HUES48 (cell line): ENCODE results near the gene CFTR.
A peak's percentile ranks its signal among the peaks of the same experiment; 100 is the strongest.
"Not testable (repeated sequence)": the region's sequence is repeated elsewhere in the genome, so short reads cannot be mapped to it uniquely, and the experiment has no call there.

Source experiments
- H3K27ac ChIP-seq: one replicate; pipeline ENCODE4 v1.7.0; 2013; ENCODE audit warnings: low read depth, low read length, inconsistent platforms
- H3K27me3 ChIP-seq: 2 replicates; pipeline ENCODE4 v1.6.1; 2013; ENCODE audit warnings: mild to moderate bottlenecking, low read length; ENCODE audit not compliant: control insufficient read depth, insufficient read depth
- H3K36me3 ChIP-seq: 2 replicates; pipeline ENCODE4 v1.6.1; 2013; ENCODE audit warnings: low read length; ENCODE audit not compliant: control insufficient read depth, insufficient read depth
- H3K4me1 ChIP-seq: 2 replicates; pipeline ENCODE4 v1.6.1; 2013; ENCODE audit warnings: mild to moderate bottlenecking, low read length; ENCODE audit not compliant: control insufficient read depth, insufficient read depth
- H3K4me3 ChIP-seq: 2 replicates; pipeline ENCODE4 v1.5.1; 2013; ENCODE audit warnings: mild to moderate bottlenecking, low read depth, low read length
- H3K9ac ChIP-seq: 2 replicates; pipeline ENCODE4 v1.6.1; 2013; ENCODE audit warnings: mild to moderate bottlenecking, low read depth, low read length, moderate library complexity
- H3K9me3 ChIP-seq: 2 replicates; pipeline ENCODE4 v1.6.1; 2013; ENCODE audit warnings: low read length; ENCODE audit not compliant: control insufficient read depth, insufficient read depth

The CFTR gene

DNA sequence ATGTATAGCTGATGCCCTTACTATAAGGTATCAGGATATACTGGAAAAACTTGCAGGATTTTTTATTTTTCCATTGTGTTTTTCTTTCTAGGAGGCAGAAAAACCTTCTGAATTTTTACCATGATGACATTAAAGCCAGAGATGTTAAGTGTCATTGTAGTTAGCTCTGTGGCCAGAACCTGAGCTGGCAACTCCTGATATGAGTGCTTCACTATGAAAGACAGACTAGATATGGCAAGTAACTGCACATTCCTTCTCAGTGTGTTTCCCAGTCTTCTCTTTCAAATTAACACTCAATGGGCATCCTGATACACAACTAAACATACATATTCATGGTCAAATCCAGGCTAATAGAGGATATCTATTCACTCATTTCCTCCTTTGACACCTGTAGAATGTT, 227.3 kb downstream of the CFTR start:
- H3K9me3 ChIP-seq = no peaks in the 10 kb centered on the region
- H3K27me3 ChIP-seq = no peaks in the 10 kb centered on the region
- no peak overlapping the region for H3K4me3 ChIP-seq
- H3K9ac ChIP-seq = no peak overlapping the region
- peaks cover 5% of the 10 kb centered on the region; the same call in 1 of the 2 replicates for H3K36me3 ChIP-seq
- H3K4me1 ChIP-seq = peaks cover 11% of the 10 kb centered on the region; the same call in 1 of the 2 replicates
- H3K27ac ChIP-seq = no peak overlapping the region

DNA sequence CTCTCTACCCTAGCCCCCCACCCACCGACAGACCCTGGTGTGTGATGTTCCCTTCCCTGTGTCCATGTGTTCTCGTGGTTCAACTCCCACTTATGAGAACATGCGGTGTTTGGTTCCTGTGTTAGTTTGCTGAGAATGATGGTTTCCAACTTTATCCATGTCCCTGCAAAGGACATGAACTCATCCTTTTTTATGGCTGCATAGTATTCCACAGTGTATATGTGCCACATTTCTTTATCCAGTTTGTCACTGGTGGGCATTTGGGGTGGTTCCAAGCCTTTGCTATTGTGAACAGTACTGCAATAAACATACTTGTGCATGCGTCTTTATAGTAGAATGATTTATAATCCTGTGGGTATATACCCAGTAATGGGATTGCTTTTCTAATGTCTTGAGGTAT, 228.3 kb downstream of the CFTR start:
- H3K9me3 ChIP-seq, H3K9ac ChIP-seq, H3K27ac ChIP-seq, H3K27me3 ChIP-seq, H3K36me3 ChIP-seq, H3K4me1 ChIP-seq, H3K4me3 ChIP-seq: not testable (repeated sequence)

DNA sequence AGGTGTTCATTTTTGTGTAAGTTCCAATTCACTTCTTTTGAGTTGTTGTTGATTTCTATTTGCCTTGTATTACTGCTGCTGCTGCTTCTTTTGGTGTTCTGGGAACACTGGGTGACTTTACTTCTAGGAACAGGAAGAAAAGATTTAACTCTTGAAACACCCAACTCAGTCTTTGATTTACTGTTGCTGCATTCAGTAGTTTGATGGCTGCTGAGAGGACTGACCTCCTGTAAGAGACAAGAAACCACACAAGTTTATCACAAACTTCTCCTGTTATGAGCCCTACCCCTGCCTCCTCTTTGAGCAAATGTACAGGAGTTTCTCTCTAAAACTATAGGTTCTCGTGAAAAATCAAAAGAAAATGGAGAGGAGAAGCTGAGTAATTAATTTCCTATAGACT, 231.7 kb downstream of the CFTR start:
- Histone ChIP-seq H3K4me1 (peaks cover 9% of the 10 kb centered on the region), H3K27ac (no peak overlapping the region), H3K9ac (no peak overlapping the region), H3K4me3 (no peak overlapping the region), H3K9me3 (no peaks in the 10 kb centered on the region), H3K27me3 (no peaks in the 10 kb centered on the region), H3K36me3 (peaks cover 12% of the 10 kb centered on the region)

DNA sequence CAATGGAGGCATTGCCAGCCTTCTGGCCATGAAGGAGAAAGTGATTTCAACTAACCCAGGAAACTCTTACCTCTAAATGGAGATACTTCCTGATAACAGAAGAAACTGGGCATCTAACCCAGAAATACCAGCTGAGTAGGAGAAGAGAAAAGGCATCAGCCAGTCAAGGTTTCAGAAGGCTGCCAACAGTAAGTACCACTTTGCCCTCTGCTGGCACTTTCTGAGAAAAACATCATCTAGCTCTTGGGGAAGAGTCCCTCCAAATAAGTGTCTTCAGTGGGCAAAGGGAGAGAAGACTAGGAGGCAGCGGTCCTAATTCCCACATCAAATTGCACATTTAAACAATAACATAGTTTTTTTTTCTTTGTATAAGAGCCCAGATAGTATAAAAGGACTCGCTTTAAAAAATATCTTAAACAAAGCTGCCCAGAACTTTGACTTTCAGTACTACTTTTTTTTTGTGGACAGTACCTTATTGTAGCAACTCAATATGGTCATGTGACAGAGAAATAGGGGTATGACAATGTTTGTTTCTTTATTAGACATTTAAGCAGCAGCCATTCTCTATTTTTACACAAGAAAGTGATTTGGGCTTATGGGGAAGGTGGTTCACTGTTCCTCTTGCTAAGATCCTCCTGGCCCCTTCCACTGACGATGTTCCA, 236.1 kb downstream of the CFTR start:
- H3K9me3 ChIP-seq = no peaks in the 10 kb centered on the region
- H3K36me3 ChIP-seq = peaks cover 44% of the 10 kb centered on the region
- no peak overlapping the region for H3K4me3 ChIP-seq
- H3K9ac ChIP-seq = no peak overlapping the region
- no peaks in the 10 kb centered on the region for H3K27me3 ChIP-seq
- peak overlapping the region; percentile 32 for H3K27ac ChIP-seq
- H3K4me1 ChIP-seq = peaks cover 3% of the 10 kb centered on the region

DNA sequence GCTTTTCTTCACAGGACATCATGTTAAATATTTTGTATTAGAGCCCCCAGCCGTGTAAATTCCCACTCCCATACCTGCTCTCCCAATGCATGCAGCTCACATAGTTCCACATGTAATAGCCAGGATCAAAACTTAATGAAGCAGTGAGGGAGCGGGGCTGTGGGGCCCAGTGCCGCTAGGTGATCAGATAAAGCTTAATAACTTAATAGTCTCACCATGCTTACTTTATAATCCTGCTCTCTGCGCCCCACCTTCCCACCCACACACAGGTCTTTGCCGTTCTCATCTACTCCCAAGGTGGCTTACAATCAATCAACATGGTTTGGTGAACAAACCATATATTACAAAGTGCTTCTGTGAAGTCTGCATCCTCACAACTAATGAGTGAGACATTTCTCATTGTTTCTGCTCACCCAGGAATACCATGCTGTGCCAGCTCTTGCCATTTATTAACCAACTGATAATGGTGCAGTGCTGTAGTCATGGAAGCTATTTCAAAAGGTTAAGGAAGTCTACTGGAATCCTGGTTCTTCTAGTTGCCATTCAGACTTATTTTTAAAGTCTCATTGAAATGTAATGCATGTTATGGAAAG, 237.0 kb downstream of the CFTR start:
- Histone ChIP-seq H3K27ac (no peak overlapping the region), H3K36me3 (peaks cover 48% of the 10 kb centered on the region), H3K9me3 (no peaks in the 10 kb centered on the region), H3K9ac (no peak overlapping the region), H3K27me3 (no peaks in the 10 kb centered on the region), H3K4me1 (peaks cover 3% of the 10 kb centered on the region), H3K4me3 (no peak overlapping the region)

DNA sequence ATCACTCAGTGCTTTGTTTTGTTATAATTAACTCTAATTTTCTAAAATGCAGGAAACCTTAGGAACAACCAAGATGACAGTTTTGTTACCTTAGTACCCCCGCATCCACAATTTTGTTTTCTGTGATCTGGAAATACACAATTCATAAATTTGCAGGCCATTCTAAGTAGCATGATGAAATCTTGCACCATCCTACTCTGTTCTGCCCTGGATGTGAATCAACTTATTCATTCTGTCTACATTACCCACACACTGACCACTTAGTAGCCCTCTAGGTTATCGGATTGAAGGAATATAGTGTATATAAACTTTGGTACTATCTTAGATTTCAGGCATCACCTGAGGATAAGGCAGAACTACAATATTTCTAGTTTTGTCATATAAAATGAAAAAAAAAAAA, 237.5 kb downstream of the CFTR start:
- Histone ChIP-seq H3K9ac (no peak overlapping the region), H3K27me3 (no peaks in the 10 kb centered on the region), H3K36me3 (peaks cover 48% of the 10 kb centered on the region), H3K9me3 (no peaks in the 10 kb centered on the region), H3K4me1 (peaks cover 3% of the 10 kb centered on the region), H3K27ac (no peak overlapping the region), H3K4me3 (no peak overlapping the region)
